Esophagus squamous epithelium (tissue), 4 donors: ENCODE results near the gene LTBP1.

Source experiments
- CTCF ChIP-seq, 6 experiments: fragments of 450-650 bp in 4 of 6; fragments of 200-600 bp in 2 of 6; sonication (generic) in 2 of 6; IDR thresholded peaks; one replicate each; pipeline ENCODE4 v1.5.1; 2016 to 2019; ENCODE audit warnings: antibody characterized with exemption in 6 of 6, mild to moderate bottlenecking in 4 of 6, moderate library complexity in 4 of 6
- POLR2A ChIP-seq, 4 donors: fragments of 450-650 bp; IDR thresholded peaks; one replicate each; pipeline ENCODE4 v1.6.1; 2017; ENCODE audit warnings: antibody characterized with exemption in 4 of 4, mild to moderate bottlenecking in 4 of 4, moderate library complexity in 3 of 4

GRCh38 chr2:32941944-32942690 lies 4.6 kb upstream of the LTBP1 start:
- TF ChIP-seq CTCF (IDR thresholded peaks at IDR 0.05) (no peak), POLR2A (IDR thresholded peaks at IDR 0.05) (no peak)
